Neuronal stem cell (in vitro differentiated cells): ENCODE results near the gene DOHH.

Experiments
- DNase-seq: peaks from one replicate; pipeline ENCODE4 v3.0.0-alpha.2; 2013; ENCODE audit warnings: low spot score
- H2AFZ ChIP-seq: one replicate; pipeline ENCODE4 v1.6.1; 2013; ENCODE audit warnings: mild to moderate bottlenecking, low read length, inconsistent platforms
- H2AK5ac ChIP-seq: 2 replicates; pipeline ENCODE4 v1.6.1; 2013; ENCODE audit warnings: low read depth, mild to moderate bottlenecking, inconsistent platforms, low read length, moderate library complexity, mixed read lengths
- H2BK120ac ChIP-seq: 2 replicates; pipeline ENCODE4 v1.6.1; 2013; ENCODE audit warnings: low read depth, mild to moderate bottlenecking, inconsistent platforms, low read length, moderate library complexity, mixed read lengths
- H2BK12ac ChIP-seq: one replicate; pipeline ENCODE4 v1.6.1; 2013; ENCODE audit warnings: low read length, inconsistent platforms
- H2BK15ac ChIP-seq: 2 replicates; pipeline ENCODE4 v1.6.1; 2013; ENCODE audit warnings: mild to moderate bottlenecking, low read length, inconsistent platforms, mixed read lengths
- H2BK5ac ChIP-seq: one replicate; pipeline ENCODE4 v1.6.1; 2013; ENCODE audit warnings: inconsistent platforms, mild to moderate bottlenecking, low read length, moderate library complexity
- H3K14ac ChIP-seq: one replicate; pipeline ENCODE4 v1.6.1; 2013; ENCODE audit warnings: low read length, inconsistent platforms
- H3K18ac ChIP-seq: 2 replicates; pipeline ENCODE4 v1.6.1; 2013; ENCODE audit warnings: low read length, inconsistent platforms
- H3K23ac ChIP-seq: 2 replicates; pipeline ENCODE4 v1.6.1; 2013; ENCODE audit warnings: low read depth, mild to moderate bottlenecking, mixed read lengths, low read length, inconsistent platforms; ENCODE audit not compliant: poor library complexity
- H3K27ac ChIP-seq: replicated peaks from 3 replicates; pipeline ENCODE4 v1.5.1; 2013; ENCODE audit warnings: low read length, inconsistent platforms
- H3K27me3 ChIP-seq, 3 experiments: 2 replicates each; pipeline ENCODE4 v1.6.1; 2013; ENCODE audit warnings: low read length in 3 of 3, mild to moderate bottlenecking in 2 of 3, inconsistent platforms in 1 of 3, low read depth in 1 of 3, mixed read lengths in 1 of 3, moderate library complexity in 1 of 3; ENCODE audit not compliant: control insufficient read depth in 3 of 3, insufficient read depth in 3 of 3
- H3K36me3 ChIP-seq, 2 donors: replicated peaks in 1 of 2; 2 replicates each; pipeline ENCODE4 v1.6.1; 2013; ENCODE audit warnings: low read length in 2 of 2; ENCODE audit not compliant: control insufficient read depth in 2 of 2, insufficient read depth in 2 of 2
- H3K4ac ChIP-seq: 2 replicates; pipeline ENCODE4 v1.6.1; 2013; ENCODE audit warnings: inconsistent platforms, mild to moderate bottlenecking, low read length, moderate library complexity
- H3K4me1 ChIP-seq, 2 donors: 1 replicate in 1 of 2; 2 replicates in 1 of 2; pipeline ENCODE4 v1.6.1; 2013; ENCODE audit warnings: low read length in 2 of 2, low read depth in 1 of 2; ENCODE audit not compliant: control insufficient read depth in 2 of 2, insufficient read depth in 1 of 2
- H3K4me2 ChIP-seq: one replicate; pipeline ENCODE4 v1.6.1; 2013; ENCODE audit warnings: mild to moderate bottlenecking, low read length, inconsistent platforms; ENCODE audit not compliant: insufficient read depth, poor library complexity, severe bottlenecking
- H3K4me3 ChIP-seq, 2 donors: 2 replicates each; pipeline ENCODE4 v1.5.1; 2013; ENCODE audit warnings: low read length in 2 of 2, mild to moderate bottlenecking in 2 of 2, inconsistent platforms in 1 of 2, moderate library complexity in 1 of 2
- H3K79me1 ChIP-seq: one replicate; pipeline ENCODE4 v1.6.1; 2013; ENCODE audit warnings: low read depth, mild to moderate bottlenecking, inconsistent platforms, low read length, moderate library complexity
- H3K9ac ChIP-seq: one replicate; pipeline ENCODE4 v1.6.1; 2013; ENCODE audit warnings: mild to moderate bottlenecking, low read depth, low read length, inconsistent platforms; ENCODE audit not compliant: poor library complexity
- H3K9me3 ChIP-seq, 2 donors: replicated peaks in 1 of 2; 2 replicates each; pipeline versions ENCODE3 to v1.6.1; 2013; ENCODE audit warnings: low read length in 2 of 2, mild to moderate bottlenecking in 2 of 2, inconsistent platforms in 1 of 2, low read depth in 1 of 2, mixed read lengths in 1 of 2, moderate library complexity in 1 of 2; ENCODE audit not compliant: control insufficient read depth in 2 of 2, insufficient read depth in 1 of 2
- H4K8ac ChIP-seq: one replicate; pipeline ENCODE4 v1.6.1; 2013; ENCODE audit warnings: low read depth, mild to moderate bottlenecking, inconsistent platforms, low read length, moderate library complexity
- H4K91ac ChIP-seq: one replicate; pipeline ENCODE4 v1.6.1; 2013; ENCODE audit warnings: low read length, low read depth, mild to moderate bottlenecking, inconsistent platforms; ENCODE audit not compliant: poor library complexity
- WGBS, 2 donors: extraction: QIAGEN DNeasy Blood & Tissue Kit; methylation state at CpG; one replicate each; pipeline ENCODE4 v1.1.7; 2013; ENCODE audit warnings: missing lambda C conversion rate in 2 of 2, mixed read lengths in 1 of 2; ENCODE audit not compliant: insufficient read length in 2 of 2, insufficient replicate concordance in 1 of 2; ENCODE audit errors: extremely low coverage in 2 of 2; 5-methylcytosine and 5-hydroxymethylcytosine counted together

Gene DOHH

GRCh38 chr19:3544058-3544376 lies 43.5 kb upstream of the DOHH start:
- H3K36me3 ChIP-seq: peaks cover 20 to 33% of the 10 kb centered on the region in 2 donors
- H3K4me2 ChIP-seq: peak overlapping the region; percentile 11
- no peak overlapping the region for H2AFZ ChIP-seq
- no peak overlapping the region for H3K23ac ChIP-seq
- no peak overlapping the region for H2BK120ac ChIP-seq
- no peak overlapping the region for H3K14ac ChIP-seq
- no peak overlapping the region for H3K4ac ChIP-seq
- DNase-seq: no peak
- H3K9me3 ChIP-seq: no peaks in the 10 kb centered on the region
- no peak overlapping the region for H3K18ac ChIP-seq
- H2BK5ac ChIP-seq: peak overlapping the region; percentile 53
- peak overlapping the region; percentile 43 for H4K8ac ChIP-seq
- H2BK15ac ChIP-seq: no peak overlapping the region
- peak overlapping the region; percentile 90 for H2BK12ac ChIP-seq
- WGBS, 2 donors: no CpG with 5 or more reads among the region's 9 CpGs
- no peak overlapping the region for H3K4me3 ChIP-seq
- H4K91ac ChIP-seq: no peak overlapping the region
- peaks cover 5 to 6% of the 10 kb centered on the region in 2 donors for H3K4me1 ChIP-seq
- H2AK5ac ChIP-seq: peak overlapping the region; percentile 56
- peaks cover 11% of the 10 kb centered on the region for H3K79me1 ChIP-seq
- no peaks in the 10 kb centered on the region for H3K27me3 ChIP-seq
- H3K27ac ChIP-seq: no peak overlapping the region
- H3K9ac ChIP-seq: no peak overlapping the region

GRCh38 chr19:3543150-3544057 lies 42.9 kb upstream of the DOHH start:
- peak overlapping the region; percentile 43 for H4K8ac ChIP-seq
- no peak overlapping the region for H3K9ac ChIP-seq
- H3K27ac ChIP-seq: no peak overlapping the region
- H3K4me3 ChIP-seq: no peak overlapping the region
- H2AFZ ChIP-seq: no peak overlapping the region
- no peak overlapping the region for H4K91ac ChIP-seq
- H2BK5ac ChIP-seq: peak overlapping the region; percentile 53
- no peak overlapping the region for H3K4me2 ChIP-seq
- H2BK12ac ChIP-seq: peak overlapping the region; percentile 90
- no peak for DNase-seq
- peaks cover 8 to 9% of the 10 kb centered on the region in 2 donors for H3K4me1 ChIP-seq
- H3K18ac ChIP-seq: peak overlapping the region; percentile 13
- no CpG with 5 or more reads among the region's 47 CpGs for WGBS, 2 donors
- peaks cover 11% of the 10 kb centered on the region for H3K79me1 ChIP-seq
- no peaks in the 10 kb centered on the region for H3K9me3 ChIP-seq
- peak overlapping the region; percentile 71 for H3K14ac ChIP-seq
- peaks cover 18 to 35% of the 10 kb centered on the region in 2 donors for H3K36me3 ChIP-seq
- H3K23ac ChIP-seq: no peak overlapping the region
- H2BK120ac ChIP-seq: no peak overlapping the region
- H3K27me3 ChIP-seq: no peaks in the 10 kb centered on the region
- peak overlapping the region; percentile 56 for H2AK5ac ChIP-seq
- H3K4ac ChIP-seq: no peak overlapping the region
- H2BK15ac ChIP-seq: no peak overlapping the region

- peak overlapping the region; percentile 56 for H3K14ac ChIP-seq
- no peak overlapping the region for H2BK12ac ChIP-seq
- DNase-seq: no peak
- no peak overlapping the region for H4K8ac ChIP-seq
- no peaks in the 10 kb centered on the region for H3K9me3 ChIP-seq
- H2BK15ac ChIP-seq: no peak overlapping the region
- H3K4me2 ChIP-seq: no peak overlapping the region
- no peak overlapping the region for H3K9ac ChIP-seq
- H2BK120ac ChIP-seq: no peak overlapping the region
- H3K4ac ChIP-seq: no peak overlapping the region
- H2BK5ac ChIP-seq: no peak overlapping the region
- peaks cover 17 to 43% of the 10 kb centered on the region in 2 donors for H3K36me3 ChIP-seq
- peak overlapping the region; percentile 10 for H3K23ac ChIP-seq
- H3K18ac ChIP-seq: no peak overlapping the region
- WGBS, 2 donors: no CpG with 5 or more reads among the region's 1 CpG
- no peak overlapping the region for H3K4me3 ChIP-seq
- no peak overlapping the region for H2AK5ac ChIP-seq
- H3K79me1 ChIP-seq: peaks cover 6% of the 10 kb centered on the region
- H2AFZ ChIP-seq: no peak overlapping the region
- no peak overlapping the region for H4K91ac ChIP-seq
- peaks cover 7 to 8% of the 10 kb centered on the region in 2 donors for H3K4me1 ChIP-seq
- no peak overlapping the region for H3K27ac ChIP-seq
- no peaks in the 10 kb centered on the region for H3K27me3 ChIP-seq
These were observed 39.3 kb upstream of the DOHH start for GRCh38 chr19:3539756-3540118.

GRCh38 chr19:3538965-3539755 lies 38.7 kb upstream of the DOHH start, which contains the start of gene TEKTIP1:
Gene TEKTIP1 (plus strand): TSS chr19:3539174. CDS start chr19:3539178, 4 bp downstream.
- H3K79me1 ChIP-seq: peaks cover 6% of the 10 kb centered on the region
- H3K36me3 ChIP-seq: peaks cover 20 to 49% of the 10 kb centered on the region in 2 donors
- H2BK120ac ChIP-seq: no peak within 1 kb of the TSS
- H3K9me3 ChIP-seq: no peaks in the 10 kb centered on the region
- no peak within 1 kb of the TSS for H2BK15ac ChIP-seq
- H3K27ac ChIP-seq: no peak within 1 kb of the TSS
- no peak within 1 kb of the TSS for H2AFZ ChIP-seq
- peak within 1 kb of the TSS; percentile 68 for H2AK5ac ChIP-seq
- peak within 1 kb of the TSS; percentile 30 for H3K9ac ChIP-seq
- H4K8ac ChIP-seq: no peak within 1 kb of the TSS
- no peak within 1 kb of the TSS for H2BK12ac ChIP-seq
- H3K27me3 ChIP-seq: no peaks in the 10 kb centered on the region
- DNase-seq: no peak
- no peak within 1 kb of the TSS for H3K4ac ChIP-seq
- peak within 1 kb of the TSS; percentile 66 for H2BK5ac ChIP-seq
- peak within 1 kb of the TSS; percentile 70 for H3K18ac ChIP-seq
- peaks cover 6 to 8% of the 10 kb centered on the region in 2 donors for H3K4me1 ChIP-seq
- H3K14ac ChIP-seq: peak within 1 kb of the TSS; percentile 56
- no peak within 1 kb of the TSS for H3K4me2 ChIP-seq
- WGBS, 2 donors: no CpG with 5 or more reads among the region's 28 CpGs
- no peak within 1 kb of the TSS for H3K4me3 ChIP-seq
- peak within 1 kb of the TSS; percentile 73 for H3K23ac ChIP-seq
- no peak within 1 kb of the TSS for H4K91ac ChIP-seq
